Measurements from ENCODE around the gene GNA12. TPM values are rescaled to one million over a fixed set of nuclear protein-coding genes. Genes with fewer than 3 reads are reported as not detected.
"Not testable (repeated sequence)": the region's sequence is repeated elsewhere in the genome, so short reads cannot be mapped to it uniquely, and the experiment has no call there.

The GNA12 gene
- total RNA-seq, 2 experiments from 2014 or later: 23.6 to 23.7 TPM

- peaks cover 18% of the 10 kb centered on the region for H3K4me1 Mint-ChIP-seq (ENCODE audit: low read depth)
- no peak overlapping the region for H3K27ac Mint-ChIP-seq
- no peaks in the 10 kb centered on the region for H3K36me3 Mint-ChIP-seq
- intact Hi-C loops (cut with micrococcal nuclease): no loop called here
- DNase-seq: no peak
- H3K27me3 Mint-ChIP-seq: no peaks in the 10 kb centered on the region
- no peaks in the 10 kb centered on the region for H3K9me3 Mint-ChIP-seq
- H3K4me3 Mint-ChIP-seq: no peak overlapping the region
- ChIA-PET CTCF (interaction anchor here (1.8 to 4.3 kb wide), 3 partner anchors 10 to 29 kb away, joined by 8 to 42 read pairs (median 10); no protein-coding TSS in a partner anchor), POLR2A (no interaction called here)
Measured at GRCh38 chr7:2700141-2700850, 143.8 kb downstream of the GNA12 start.

GRCh38 chr7:2699289-2699620 lies 144.9 kb downstream of the GNA12 start:
- no peaks in the 10 kb centered on the region for H3K36me3 Mint-ChIP-seq
- peak overlapping the region; percentile 30 for H3K4me3 Mint-ChIP-seq
- ChIA-PET POLR2A (interaction anchor here (0.6 to 1.4 kb wide), 5 partner anchors 11 to 169 kb away, joined by 3 to 11 read pairs (median 3); no protein-coding TSS in a partner anchor), CTCF (interaction anchor here (0.6 to 4.3 kb wide), 7 partner anchors 11 to 1180 kb away, joined by 3 to 42 read pairs (median 4); no protein-coding TSS in a partner anchor)
- DNase-seq: no peak
- intact Hi-C loops (cut with micrococcal nuclease): loop anchor here (5.0 kb wide), 1 partner anchor 67 kb away; the partner anchor contains the start of gene TTYH3
- no peaks in the 10 kb centered on the region for H3K27me3 Mint-ChIP-seq
- H3K27ac Mint-ChIP-seq: peak overlapping the region; percentile 40
- H3K4me1 Mint-ChIP-seq (ENCODE audit: low read depth): peaks cover 18% of the 10 kb centered on the region
- no peaks in the 10 kb centered on the region for H3K9me3 Mint-ChIP-seq

- H3K27me3 Mint-ChIP-seq: no peaks in the 10 kb centered on the region
- H3K4me1 Mint-ChIP-seq (ENCODE audit: low read depth): peaks cover 18% of the 10 kb centered on the region
- H3K27ac Mint-ChIP-seq: peak overlapping the region; percentile 40
- peak; percentile 79 for DNase-seq
- ChIA-PET POLR2A (interaction anchor here (0.6 to 1.4 kb wide), 4 partner anchors 11 to 168 kb away, joined by 3 to 11 read pairs (median 3); no protein-coding TSS in a partner anchor), CTCF (interaction anchor here (0.6 to 4.3 kb wide), 7 partner anchors 11 to 1179 kb away, joined by 3 to 42 read pairs (median 4); no protein-coding TSS in a partner anchor)
- peak overlapping the region; percentile 30 for H3K4me3 Mint-ChIP-seq
- no peaks in the 10 kb centered on the region for H3K36me3 Mint-ChIP-seq
- intact Hi-C loops (cut with micrococcal nuclease): loop anchor here (5.0 kb wide), 1 partner anchor 66 kb away; the partner anchor contains the start of gene TTYH3
- H3K9me3 Mint-ChIP-seq: no peaks in the 10 kb centered on the region
Measured at GRCh38 chr7:2698581-2699288, 145.4 kb downstream of the GNA12 start.

GRCh38 chr7:2694122-2694436 lies 150.0 kb downstream of the GNA12 start:
- DNase-seq; H3K36me3 Mint-ChIP-seq; H3K9me3 Mint-ChIP-seq; intact Hi-C loops (cut with micrococcal nuclease); POLR2A ChIA-PET; H3K4me1 Mint-ChIP-seq (ENCODE audit: low read depth); H3K27ac Mint-ChIP-seq; H3K4me3 Mint-ChIP-seq: not testable (repeated sequence)
- H3K27me3 Mint-ChIP-seq: peaks cover 14% of the 10 kb centered on the region
- CTCF ChIA-PET: interaction anchor here (1.5 to 3.2 kb wide), 2 partner anchors 16 to 23 kb away, joined by 6 to 14 read pairs; no protein-coding TSS in a partner anchor

GRCh38 chr7:2693420-2694121 lies 150.5 kb downstream of the GNA12 start:
- intact Hi-C loops (cut with micrococcal nuclease); POLR2A ChIA-PET; H3K36me3 Mint-ChIP-seq; H3K4me1 Mint-ChIP-seq (ENCODE audit: low read depth); H3K9me3 Mint-ChIP-seq; H3K27ac Mint-ChIP-seq; H3K4me3 Mint-ChIP-seq; DNase-seq: not testable (repeated sequence)
- peaks cover 19% of the 10 kb centered on the region for H3K27me3 Mint-ChIP-seq
- CTCF ChIA-PET: interaction anchor here (1.5 to 3.2 kb wide), 2 partner anchors 16 to 23 kb away, joined by 6 to 14 read pairs; no protein-coding TSS in a partner anchor

- no peak overlapping the region for H3K4me3 Mint-ChIP-seq
- H3K27me3 Mint-ChIP-seq: peaks cover 20% of the 10 kb centered on the region
- ChIA-PET POLR2A (no interaction called here), CTCF (interaction anchor here (1.1 to 3.2 kb wide), 3 partner anchors 11 to 22 kb away, joined by 3 to 14 read pairs (median 6); no protein-coding TSS in a partner anchor)
- H3K36me3 Mint-ChIP-seq: no peaks in the 10 kb centered on the region
- no peak for DNase-seq
- H3K9me3 Mint-ChIP-seq: no peaks in the 10 kb centered on the region
- peaks cover 6% of the 10 kb centered on the region for H3K4me1 Mint-ChIP-seq (ENCODE audit: low read depth)
- no peak overlapping the region for H3K27ac Mint-ChIP-seq
- intact Hi-C loops (cut with micrococcal nuclease): no loop called here
Measured at GRCh38 chr7:2692543-2692942, 151.6 kb downstream of the GNA12 start.

GRCh38 chr7:2691932-2692439 lies 152.1 kb downstream of the GNA12 start:
- H3K27ac Mint-ChIP-seq; DNase-seq; intact Hi-C loops (cut with micrococcal nuclease); POLR2A ChIA-PET; H3K36me3 Mint-ChIP-seq; H3K9me3 Mint-ChIP-seq; H3K4me1 Mint-ChIP-seq (ENCODE audit: low read depth); H3K4me3 Mint-ChIP-seq: not testable (repeated sequence)
- peaks cover 25% of the 10 kb centered on the region for H3K27me3 Mint-ChIP-seq
- CTCF ChIA-PET: interaction anchor here (1.1 to 3.2 kb wide), 2 partner anchors 10 to 18 kb away, joined by 3 to 14 read pairs; no protein-coding TSS in a partner anchor

- Mint-ChIP-seq H3K4me1 (ENCODE audit: low read depth) (peaks cover 6% of the 10 kb centered on the region), H3K9me3 (no peaks in the 10 kb centered on the region), H3K4me3 (no peak overlapping the region), H3K36me3 (no peaks in the 10 kb centered on the region), H3K27ac (no peak overlapping the region), H3K27me3 (peaks cover 28% of the 10 kb centered on the region)
- intact Hi-C loops (cut with micrococcal nuclease): no loop called here
- DNase-seq: no peak
- POLR2A ChIA-PET: no interaction called here
- CTCF ChIA-PET: interaction anchor here (1.4 to 1.6 kb wide), 2 partner anchors 21 to 240 kb away, joined by 3 to 4 read pairs; no protein-coding TSS in a partner anchor
Measured at GRCh38 chr7:2691011-2691707, 152.9 kb downstream of the GNA12 start.

- intact Hi-C loops (cut with micrococcal nuclease): no loop called here
- POLR2A ChIA-PET: no interaction called here
- Mint-ChIP-seq H3K4me1 (ENCODE audit: low read depth) (peaks cover 6% of the 10 kb centered on the region), H3K27ac (no peak overlapping the region), H3K36me3 (no peaks in the 10 kb centered on the region), H3K4me3 (no peak overlapping the region), H3K27me3 (peaks cover 32% of the 10 kb centered on the region), H3K9me3 (no peaks in the 10 kb centered on the region)
- DNase-seq: no peak
- CTCF ChIA-PET: interaction anchor here (1.2 to 1.6 kb wide), 3 partner anchors 19 to 239 kb away, joined by 3 to 4 read pairs (median 3); no protein-coding TSS in a partner anchor
Measured at GRCh38 chr7:2689951-2690705, 154.0 kb downstream of the GNA12 start.

GRCh38 chr7:2689343-2689847 lies 154.7 kb downstream of the GNA12 start:
- H3K4me1 Mint-ChIP-seq (ENCODE audit: low read depth): peaks cover 6% of the 10 kb centered on the region
- no peak overlapping the region for H3K27ac Mint-ChIP-seq
- intact Hi-C loops (cut with micrococcal nuclease): no loop called here
- H3K4me3 Mint-ChIP-seq: no peak overlapping the region
- no peak for DNase-seq
- no peaks in the 10 kb centered on the region for H3K9me3 Mint-ChIP-seq
- peaks cover 32% of the 10 kb centered on the region for H3K27me3 Mint-ChIP-seq
- CTCF ChIA-PET: interaction anchor here (1.1 to 1.4 kb wide), 3 partner anchors 9 to 238 kb away, joined by 3 read pairs; no protein-coding TSS in a partner anchor
- no peaks in the 10 kb centered on the region for H3K36me3 Mint-ChIP-seq
- POLR2A ChIA-PET: no interaction called here
